Neural progenitor cell (in vitro differentiated cells): Measurements from ENCODE around the gene ZBTB20. TPM values are rescaled to one million over a fixed set of nuclear protein-coding genes. Genes with fewer than 3 reads are reported as not detected.

ENCODE experiments used
- DNase-seq: peaks from one replicate; pipeline ENCODE4 v3.0.0-alpha.2; 2016; ENCODE audit warnings: low spot score
- H2AFZ ChIP-seq: fragments of 200-600 bp; sonication (generic); replicated peaks from 2 replicates; pipeline ENCODE4 v1.6.1; 2016; ENCODE audit warnings: antibody characterized with exemption
- H3F3A ChIP-seq: fragments of 200-600 bp; sonication (generic); 2 replicates; pipeline ENCODE4 v1.6.1; 2016; ENCODE audit warnings: antibody characterized with exemption, low read depth
- H3K27ac ChIP-seq: fragments of 200-600 bp; sonication (generic); 2 replicates; pipeline ENCODE4 v1.5.1; 2016; ENCODE audit warnings: mild to moderate bottlenecking
- H3K27me3 ChIP-seq: fragments of 200-600 bp; sonication (generic); 2 replicates; pipeline ENCODE4 v1.6.1; 2016; ENCODE audit warnings: mild to moderate bottlenecking, moderate library complexity
- H3K36me3 ChIP-seq: fragments of 200-600 bp; sonication (generic); 2 replicates; pipeline ENCODE4 v1.5.1; 2016
- H3K4me1 ChIP-seq: fragments of 200-600 bp; sonication (generic); 2 replicates; pipeline ENCODE4 v1.6.1; 2016; ENCODE audit warnings: mixed run types
- H3K4me2 ChIP-seq: fragments of 200-600 bp; sonication (generic); 2 replicates; pipeline ENCODE4 v1.6.1; 2016
- H3K4me3 ChIP-seq: fragments of 200-600 bp; sonication (generic); 2 replicates; pipeline ENCODE4 v1.5.1; 2016
- H3K79me2 ChIP-seq: fragments of 200-600 bp; sonication (generic); 2 replicates; pipeline ENCODE4 v1.6.1; 2016; ENCODE audit warnings: low read depth
- H3K9ac ChIP-seq: fragments of 200-600 bp; sonication (generic); 2 replicates; pipeline ENCODE4 v1.6.1; 2016
- H3K9me3 ChIP-seq: fragments of 200-600 bp; sonication (generic); 2 replicates; pipeline ENCODE4 v1.5.1; 2016; ENCODE audit warnings: low read depth
- H4K20me1 ChIP-seq: fragments of 200-600 bp; sonication (generic); 2 replicates; pipeline ENCODE4 v1.6.1; 2016; ENCODE audit warnings: low read depth
- H3K27ac Mint-ChIP-seq: 3 replicates; pipeline ENCODE4 v1.8.0; 2021; ENCODE audit warnings: mixed read lengths
- H3K27me3 Mint-ChIP-seq: 2 replicates; pipeline ENCODE4 v1.8.0; 2022; ENCODE audit warnings: low read depth, mild to moderate bottlenecking, inconsistent platforms, moderate library complexity, mixed read lengths; ENCODE audit not compliant: insufficient read depth
- H3K36me3 Mint-ChIP-seq: 3 replicates; pipeline ENCODE4 v1.8.0; 2021; ENCODE audit warnings: mixed read lengths
- H3K4me1 Mint-ChIP-seq: 3 replicates; pipeline ENCODE4 v1.8.0; 2021; ENCODE audit warnings: mixed read lengths
- H3K4me3 Mint-ChIP-seq: 3 replicates; pipeline ENCODE4 v1.8.0; 2021; ENCODE audit warnings: mild to moderate bottlenecking, moderate library complexity, mixed read lengths
- H3K9me3 Mint-ChIP-seq: 3 replicates; pipeline ENCODE4 v1.8.0; 2020; ENCODE audit warnings: mixed read lengths
- EZH2 ChIP-seq: fragments of 200-600 bp; sonication (generic); IDR thresholded peaks from 2 replicates; pipeline ENCODE4 v1.6.1; 2017; ENCODE audit warnings: antibody characterized with exemption, mild to moderate bottlenecking, moderate library complexity
- EZH2phosphoT487 ChIP-seq: fragments of 200-600 bp; sonication (generic); IDR thresholded peaks from 2 replicates; pipeline ENCODE4 v1.6.1; 2017; ENCODE audit warnings: antibody characterized with exemption
- total RNA-seq: library from RNA; depleted of rRNA; stranded (reverse); fragments of >200 nt; gene quantifications from 2 replicates; pipeline ENCODE4 v1.2.3, GENCODE V29; 2015; ENCODE audit warnings: low replicate concordance
- TF ChIP-seq, protein P1 (sequence below): fragments of 200-600 bp; sonication (generic); IDR thresholded peaks from 2 replicates; pipeline ENCODE4 v1.5.1; 2017; ENCODE audit warnings: antibody characterized with exemption, mild to moderate bottlenecking

ZBTB20 gene
- total RNA-seq, 1 donor from 2014 or later = 1.9 TPM

DNA sequence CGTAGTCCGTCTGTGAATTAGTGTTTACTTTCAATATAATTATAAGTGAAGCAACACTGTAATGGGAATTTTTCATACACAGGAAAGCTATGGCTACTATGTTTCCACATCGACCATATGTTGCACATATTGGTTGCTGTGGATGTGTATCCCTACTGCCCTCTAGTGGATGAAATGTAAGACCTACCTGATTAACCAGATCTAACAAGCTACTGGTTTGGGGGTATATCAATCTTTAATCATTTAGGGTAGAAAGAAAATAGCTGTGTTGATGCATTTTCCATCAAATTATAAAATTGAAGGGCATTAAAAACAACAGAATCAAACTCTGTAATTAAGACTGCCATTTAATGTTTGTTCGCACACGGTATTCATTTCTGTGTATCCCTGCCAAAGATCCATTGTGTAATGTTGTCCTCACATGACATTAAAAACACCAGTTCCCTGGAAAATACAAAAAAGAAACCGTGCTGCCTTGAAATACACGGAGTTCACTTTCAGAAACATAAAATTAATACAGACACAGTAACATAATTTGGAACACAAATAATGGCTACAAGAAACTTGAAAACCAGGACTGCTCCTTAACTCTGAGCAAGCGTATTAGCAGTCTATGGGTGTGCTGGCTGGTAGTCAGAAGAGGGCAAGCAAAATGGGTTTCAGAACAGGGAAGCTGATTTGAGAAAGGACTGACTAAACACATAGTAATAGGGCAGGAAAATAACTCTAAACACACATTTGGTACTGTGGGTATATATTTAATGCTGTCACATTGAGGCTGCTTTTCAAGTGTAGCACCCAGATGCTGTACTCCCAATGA, 728.2 kb downstream of the ZBTB20 start:
- Histone ChIP-seq H3K9ac (no peak overlapping the region), H3K4me2 (no peak overlapping the region), H3K79me2 (no peaks in the 10 kb centered on the region), H3F3A (no peaks in the 10 kb centered on the region), H3K36me3 (no peaks in the 10 kb centered on the region), H4K20me1 (no peaks in the 10 kb centered on the region), H3K4me1 (no peaks in the 10 kb centered on the region), H3K9me3 (no peaks in the 10 kb centered on the region), H3K4me3 (no peak overlapping the region), H3K27me3 (no peaks in the 10 kb centered on the region), H2AFZ (no peak overlapping the region), H3K27ac (no peak overlapping the region)
- peaks cover 2% of the 10 kb centered on the region for H3K27me3 Mint-ChIP-seq
- no peaks in the 10 kb centered on the region for H3K36me3 Mint-ChIP-seq
- peak; percentile 69 for DNase-seq
- H3K4me3 Mint-ChIP-seq = no peak overlapping the region
- no peaks in the 10 kb centered on the region for H3K9me3 Mint-ChIP-seq
- H3K27ac Mint-ChIP-seq = no peak overlapping the region
- no peak for TF ChIP-seq EZH2phosphoT487
- TF ChIP-seq, protein P1, sequence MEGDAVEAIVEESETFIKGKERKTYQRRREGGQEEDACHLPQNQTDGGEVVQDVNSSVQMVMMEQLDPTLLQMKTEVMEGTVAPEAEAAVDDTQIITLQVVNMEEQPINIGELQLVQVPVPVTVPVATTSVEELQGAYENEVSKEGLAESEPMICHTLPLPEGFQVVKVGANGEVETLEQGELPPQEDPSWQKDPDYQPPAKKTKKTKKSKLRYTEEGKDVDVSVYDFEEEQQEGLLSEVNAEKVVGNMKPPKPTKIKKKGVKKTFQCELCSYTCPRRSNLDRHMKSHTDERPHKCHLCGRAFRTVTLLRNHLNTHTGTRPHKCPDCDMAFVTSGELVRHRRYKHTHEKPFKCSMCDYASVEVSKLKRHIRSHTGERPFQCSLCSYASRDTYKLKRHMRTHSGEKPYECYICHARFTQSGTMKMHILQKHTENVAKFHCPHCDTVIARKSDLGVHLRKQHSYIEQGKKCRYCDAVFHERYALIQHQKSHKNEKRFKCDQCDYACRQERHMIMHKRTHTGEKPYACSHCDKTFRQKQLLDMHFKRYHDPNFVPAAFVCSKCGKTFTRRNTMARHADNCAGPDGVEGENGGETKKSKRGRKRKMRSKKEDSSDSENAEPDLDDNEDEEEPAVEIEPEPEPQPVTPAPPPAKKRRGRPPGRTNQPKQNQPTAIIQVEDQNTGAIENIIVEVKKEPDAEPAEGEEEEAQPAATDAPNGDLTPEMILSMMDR = peak; percentile 92
- peaks cover 4% of the 10 kb centered on the region for H3K4me1 Mint-ChIP-seq

DNA sequence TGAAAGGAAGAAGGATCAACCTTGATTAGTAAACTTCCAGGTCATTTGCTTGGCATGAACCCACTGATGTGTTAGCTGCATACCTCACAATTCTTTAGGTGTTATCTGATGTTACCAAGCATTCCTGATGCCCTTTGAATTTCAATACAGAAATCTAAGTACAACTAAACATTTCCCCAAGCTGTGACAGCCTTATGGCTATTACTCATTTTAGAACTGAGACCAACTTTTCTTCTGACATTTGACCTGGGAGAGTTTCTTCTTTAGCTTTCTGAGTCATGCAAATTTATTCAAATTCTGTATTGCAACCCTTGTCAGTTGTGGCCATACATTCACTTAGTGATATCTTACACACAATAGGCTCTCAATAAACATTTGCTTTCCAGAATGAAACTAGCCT, 729.0 kb downstream of the ZBTB20 start:
- no peak for DNase-seq
- no peak for TF ChIP-seq EZH2
- TF ChIP-seq, protein P1 = no peak
- TF ChIP-seq EZH2phosphoT487 = no peak
- Histone ChIP-seq H3K9me3 (no peaks in the 10 kb centered on the region), H2AFZ (no peak overlapping the region), H3K79me2 (no peaks in the 10 kb centered on the region), H3K4me3 (no peak overlapping the region), H4K20me1 (no peaks in the 10 kb centered on the region), H3K36me3 (no peaks in the 10 kb centered on the region), H3K27ac (no peak overlapping the region), H3K9ac (no peak overlapping the region), H3F3A (no peaks in the 10 kb centered on the region), H3K4me1 (no peaks in the 10 kb centered on the region), H3K27me3 (no peaks in the 10 kb centered on the region), H3K4me2 (no peak overlapping the region)
- Mint-ChIP-seq H3K27me3 (peaks cover 2% of the 10 kb centered on the region), H3K27ac (no peak overlapping the region), H3K36me3 (no peaks in the 10 kb centered on the region), H3K9me3 (no peaks in the 10 kb centered on the region), H3K4me1 (peaks cover 6% of the 10 kb centered on the region), H3K4me3 (no peak overlapping the region)

DNA sequence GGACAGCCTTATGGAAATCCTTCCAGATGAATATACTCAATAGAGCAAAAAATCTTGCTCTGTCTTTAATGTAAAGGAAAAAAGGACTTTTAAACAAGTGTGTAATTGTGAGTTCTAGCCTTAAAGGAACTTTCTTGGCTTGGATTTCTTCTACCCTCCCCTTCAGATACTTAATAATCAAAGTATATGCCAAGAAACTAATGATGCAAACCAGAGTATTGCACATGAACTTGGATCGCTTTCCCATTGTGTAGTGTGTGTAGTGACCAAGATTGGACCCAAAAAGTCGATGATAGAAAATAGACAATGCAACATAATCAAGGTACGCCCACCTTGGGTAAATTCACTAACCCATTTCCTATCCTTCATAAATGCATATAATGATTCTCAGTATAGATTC, 729.4 kb downstream of the ZBTB20 start:
- Histone ChIP-seq H3K9me3 (no peaks in the 10 kb centered on the region), H3K4me2 (no peak overlapping the region), H3K79me2 (no peaks in the 10 kb centered on the region), H3K27me3 (no peaks in the 10 kb centered on the region), H3K36me3 (no peaks in the 10 kb centered on the region), H3F3A (no peaks in the 10 kb centered on the region), H3K9ac (no peak overlapping the region), H3K4me1 (no peaks in the 10 kb centered on the region), H3K27ac (no peak overlapping the region), H4K20me1 (no peaks in the 10 kb centered on the region), H2AFZ (no peak overlapping the region), H3K4me3 (no peak overlapping the region)
- Mint-ChIP-seq H3K27me3 (peaks cover 2% of the 10 kb centered on the region), H3K4me3 (no peak overlapping the region), H3K36me3 (no peaks in the 10 kb centered on the region), H3K4me1 (peaks cover 8% of the 10 kb centered on the region), H3K27ac (no peak overlapping the region), H3K9me3 (no peaks in the 10 kb centered on the region)
- DNase-seq = no peak
- TF ChIP-seq EZH2phosphoT487 (no peak), EZH2 (no peak)
- TF ChIP-seq, protein P1 = no peak
